GM20000 (cell line): ENCODE results near the gene TKT.

Source experiments
- DNase-seq: peaks from one replicate; pipeline ENCODE4 v3.0.0; 2012; ENCODE audit warnings: low spot score
- CTCF ChIP-seq: IDR thresholded peaks from 2 replicates; pipeline ENCODE4 v1.5.1; 2012; ENCODE audit warnings: mild to moderate bottlenecking, control low read depth; ENCODE audit errors: extremely low read depth, missing control alignments

The TKT gene

GRCh38 chr3:53238886-53239285 lies 16.9 kb downstream of the TKT start:
- DNase-seq = no peak
- no peak for TF ChIP-seq CTCF

GRCh38 chr3:53238051-53238850 lies 17.6 kb downstream of the TKT start:
- no peak for TF ChIP-seq CTCF
- no peak for DNase-seq

GRCh38 chr3:53236112-53236841 lies 19.5 kb downstream of the TKT start:
- DNase-seq = no peak
- TF ChIP-seq CTCF = no peak

DNA sequence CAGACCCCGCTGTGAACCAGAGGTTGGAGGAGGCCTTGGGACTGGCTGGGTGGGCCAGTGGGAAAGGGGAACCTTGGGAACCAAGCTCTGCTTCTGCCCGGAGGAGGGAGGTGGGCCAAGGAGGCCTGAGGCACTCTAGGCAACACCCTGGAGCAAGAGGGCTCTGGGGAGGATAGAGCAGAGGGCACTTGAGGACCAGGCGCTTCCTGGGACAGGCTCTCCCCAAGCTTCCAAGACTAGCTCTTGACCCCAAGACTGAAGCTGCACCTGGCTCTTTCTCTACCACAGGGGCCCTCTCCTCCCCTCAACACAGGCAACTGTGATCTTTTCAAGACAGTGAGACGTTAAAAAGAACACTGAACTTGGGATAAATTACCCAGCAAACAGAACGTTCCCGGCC lies 20.3 kb downstream of the TKT start:
- no peak for DNase-seq
- no peak for TF ChIP-seq CTCF

DNA sequence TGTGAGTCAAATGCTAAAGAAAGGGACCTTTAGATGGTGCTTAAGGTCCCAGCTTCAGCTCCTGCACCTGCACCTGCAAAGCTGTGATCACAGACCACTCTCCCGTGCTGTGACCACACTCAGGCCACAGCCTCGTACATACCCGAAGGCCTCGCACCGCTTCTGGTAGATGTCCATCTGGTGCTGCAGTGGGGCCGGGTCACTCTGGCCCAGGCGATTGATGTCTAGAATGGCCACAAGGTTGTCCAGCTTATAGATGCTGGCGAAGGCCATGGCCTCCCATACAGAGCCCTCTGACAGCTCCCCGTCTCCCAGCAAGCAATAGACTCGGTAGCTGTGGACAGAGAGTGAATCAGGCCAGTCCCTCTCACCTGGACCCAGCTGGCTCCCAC lies 21.0 kb downstream of the TKT start:
- DNase-seq = no peak
- TF ChIP-seq CTCF = no peak

DNA sequence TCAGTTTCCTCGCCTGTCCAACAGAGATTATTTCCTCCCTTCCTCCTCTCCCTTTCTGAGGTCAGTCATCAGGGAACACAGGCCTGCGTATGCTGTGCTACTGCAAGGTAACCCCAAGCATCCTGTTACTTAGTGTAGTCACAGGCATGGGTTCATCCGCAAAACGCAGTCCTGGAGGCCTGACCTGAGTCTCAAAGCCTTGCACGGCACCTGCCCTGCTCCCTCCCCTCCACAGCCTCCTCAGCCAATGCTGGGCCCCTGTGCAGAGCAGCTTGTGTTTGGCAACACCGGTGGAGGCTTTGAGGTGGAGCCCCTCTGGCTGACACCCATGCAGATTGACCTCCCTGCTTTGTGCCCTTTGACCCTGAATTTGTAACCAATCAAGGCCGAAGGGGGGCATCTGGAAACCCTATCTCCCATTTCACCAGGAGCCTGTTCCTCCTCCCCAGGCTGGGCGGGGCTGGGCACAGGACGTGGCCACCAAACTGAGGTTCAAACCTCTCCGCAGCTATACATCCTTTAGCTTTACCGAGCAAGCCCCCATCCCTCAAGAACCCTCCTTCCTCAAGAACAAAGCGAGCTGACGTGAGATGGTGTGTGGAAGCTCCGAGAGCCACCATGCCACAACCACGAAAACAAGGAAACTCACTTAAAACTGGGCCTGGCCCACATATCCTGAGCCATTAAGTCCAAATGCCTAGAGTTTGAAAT lies 21.5 kb downstream of the TKT start:
- no peak for DNase-seq
- TF ChIP-seq CTCF = no peak
